Fibroblast of lung (primary cell): Measurements from ENCODE around the gene TENT5C. TPM values are rescaled to one million over a fixed set of nuclear protein-coding genes. Genes with fewer than 3 reads are reported as not detected.

Experiments used
- DNase-seq, 2 donors: peaks; one replicate each; pipeline versions ENCODE4 v3.0.0 to v3.0.0-alpha.2; 2010; ENCODE audit warnings: low read depth in 2 of 2
- H2AFZ ChIP-seq: 2 replicates; pipeline ENCODE4 v1.5.1; 2012; ENCODE audit warnings: low read length, control low read depth, inconsistent platforms
- H3K27ac ChIP-seq: 2 replicates; pipeline ENCODE4 v1.5.1; 2011; ENCODE audit warnings: low read length, control low read depth; ENCODE audit not compliant: insufficient read depth
- H3K27me3 ChIP-seq: 2 replicates; pipeline ENCODE4 v1.5.1; 2011; ENCODE audit warnings: mild to moderate bottlenecking, low read length; ENCODE audit not compliant: control insufficient read depth, insufficient read depth
- H3K36me3 ChIP-seq: 2 replicates; pipeline ENCODE4 v1.5.1; 2011; ENCODE audit warnings: low read length; ENCODE audit not compliant: control insufficient read depth, insufficient read depth
- H3K4me1 ChIP-seq: 2 replicates; pipeline ENCODE4 v1.5.1; 2011; ENCODE audit warnings: low read length; ENCODE audit not compliant: control insufficient read depth, insufficient read depth; ENCODE audit errors: extremely low read depth
- H3K4me2 ChIP-seq: 2 replicates; pipeline ENCODE4 v1.5.1; 2011; ENCODE audit warnings: low read length, control low read depth; ENCODE audit not compliant: insufficient read depth; ENCODE audit errors: extremely low read depth
- H3K4me3 ChIP-seq, 4 experiments: fragments of 200-600 bp in 1 of 4; sonication (generic) in 1 of 4; replicated peaks in 1 of 4; 2 replicates each; pipeline ENCODE4 v1.5.1; 2011 to 2016; ENCODE audit warnings: low read length in 4 of 4, low read depth in 3 of 4, mild to moderate bottlenecking in 3 of 4, control low read depth in 2 of 4, inconsistent platforms in 1 of 4, mixed read lengths in 1 of 4; ENCODE audit not compliant: insufficient read depth in 1 of 4; ENCODE audit errors: control extremely low read depth in 1 of 4
- H3K79me2 ChIP-seq: 2 replicates; pipeline ENCODE4 v1.5.1; 2012; ENCODE audit warnings: mild to moderate bottlenecking, low read length, inconsistent platforms; ENCODE audit not compliant: control insufficient read depth, insufficient read depth
- H3K9ac ChIP-seq: 2 replicates; pipeline ENCODE4 v1.5.1; 2011; ENCODE audit warnings: mild to moderate bottlenecking, low read length, control low read depth; ENCODE audit not compliant: insufficient read depth
- H3K9me3 ChIP-seq: 2 replicates; pipeline ENCODE4 v1.5.1; 2012; ENCODE audit warnings: low read depth, low read length; ENCODE audit not compliant: control insufficient read depth, insufficient read depth
- H4K20me1 ChIP-seq: 2 replicates; pipeline ENCODE4 v1.5.1; 2011; ENCODE audit warnings: low read length; ENCODE audit not compliant: control insufficient read depth, insufficient read depth; ENCODE audit errors: extremely low read depth
- CTCF ChIP-seq, 2 donors: IDR thresholded peaks in 1 of 2; conservative IDR thresholded peaks in 1 of 2; 1 replicate in 1 of 2; 2 replicates in 1 of 2; pipeline ENCODE4 v1.5.1; 2011 to 2012; ENCODE audit warnings: low read length in 2 of 2, control low read depth in 1 of 2, inconsistent platforms in 1 of 2, low read depth in 1 of 2, mild to moderate bottlenecking in 1 of 2
- EZH2 ChIP-seq: IDR thresholded peaks from 2 replicates; pipeline ENCODE4 v1.5.1; 2012; ENCODE audit warnings: low read length, control low read depth, mild to moderate bottlenecking; ENCODE audit errors: missing control alignments
- polyA plus RNA-seq, 2 donors: library from polyadenylated mRNA; depleted of rRNA in 1 of 2; stranded (reverse) in 1 of 2; unstranded in 1 of 2; fragments of >200 nt; gene quantifications; 2 replicates each; pipeline ENCODE4 v1.2.1, GENCODE V29; 2011 to 2012; ENCODE audit warnings: missing spikeins in 1 of 2
- total RNA-seq: library from RNA; depleted of rRNA; stranded (reverse); fragments of >200 nt; gene quantifications from 2 replicates; pipeline ENCODE4 v1.2.1, GENCODE V29; 2014

The TENT5C gene
- total and polyA plus RNA-seq, 2 donors (not counting 1 experiment from before 2014, with no cell fraction given), result 4.2 to 8.1 TPM

DNA sequence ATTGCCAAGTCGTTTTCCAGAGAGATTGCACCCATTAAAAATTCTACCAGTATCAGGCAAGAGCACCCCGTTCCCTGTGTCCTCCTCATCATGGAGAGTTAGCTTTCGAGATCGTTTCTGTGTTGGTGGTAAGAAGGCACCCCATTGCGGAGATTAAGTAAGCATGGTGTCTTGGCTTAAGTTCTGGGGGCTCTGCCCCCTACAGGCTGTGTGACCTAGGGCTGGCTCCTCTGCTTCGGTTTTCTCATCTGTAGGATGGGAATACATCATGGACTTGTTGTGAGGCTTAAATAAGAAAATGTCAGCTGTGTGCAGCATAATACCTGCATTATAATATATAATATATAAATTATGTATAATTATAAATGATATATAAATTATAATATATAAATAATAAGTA is 36.8 kb upstream of the TENT5C start:
- Histone ChIP-seq H3K9me3 (no peaks in the 10 kb centered on the region), H3K27me3 (peaks cover 7% of the 10 kb centered on the region)
- no peak for DNase-seq

GRCh38 chr1:117569856-117570255 is 36.0 kb upstream of the TENT5C start:
- Histone ChIP-seq H3K4me1 (no peaks in the 10 kb centered on the region), H3K36me3 (no peaks in the 10 kb centered on the region), H3K4me3 (no peak overlapping the region), H3K27ac (no peak overlapping the region), H3K9ac (no peak overlapping the region), H3K27me3 (peaks cover 6% of the 10 kb centered on the region), H3K79me2 (no peaks in the 10 kb centered on the region), H4K20me1 (no peaks in the 10 kb centered on the region), H3K9me3 (no peaks in the 10 kb centered on the region), H3K4me2 (no peak overlapping the region), H2AFZ (no peak overlapping the region)
- TF ChIP-seq CTCF (conservative IDR thresholded peaks at IDR 0.05 in 1 of 2, IDR thresholded peaks at IDR 0.05 in 1 of 2; ENCODE audit: low read depth in 1 of 2, low read length in 2 of 2) (no peak), EZH2 (no peak)
- DNase-seq, result no peak

More for the DNA sequence above, 36.8 kb upstream of the TENT5C start:
- no peak overlapping the region for H3K4me2 ChIP-seq
- H3K4me3 ChIP-seq, result no peak overlapping the region
- no peaks in the 10 kb centered on the region for H3K36me3 ChIP-seq
- no peaks in the 10 kb centered on the region for H3K79me2 ChIP-seq
- H2AFZ ChIP-seq, result no peak overlapping the region
- H3K9ac ChIP-seq, result no peak overlapping the region
- no peaks in the 10 kb centered on the region for H4K20me1 ChIP-seq
- no peaks in the 10 kb centered on the region for H3K4me1 ChIP-seq
- TF ChIP-seq CTCF (conservative IDR thresholded peaks at IDR 0.05 in 1 of 2, IDR thresholded peaks at IDR 0.05 in 1 of 2; ENCODE audit: low read depth in 1 of 2, low read length in 2 of 2), result no peak
- TF ChIP-seq EZH2, result no peak
- no peak overlapping the region for H3K27ac ChIP-seq

DNA sequence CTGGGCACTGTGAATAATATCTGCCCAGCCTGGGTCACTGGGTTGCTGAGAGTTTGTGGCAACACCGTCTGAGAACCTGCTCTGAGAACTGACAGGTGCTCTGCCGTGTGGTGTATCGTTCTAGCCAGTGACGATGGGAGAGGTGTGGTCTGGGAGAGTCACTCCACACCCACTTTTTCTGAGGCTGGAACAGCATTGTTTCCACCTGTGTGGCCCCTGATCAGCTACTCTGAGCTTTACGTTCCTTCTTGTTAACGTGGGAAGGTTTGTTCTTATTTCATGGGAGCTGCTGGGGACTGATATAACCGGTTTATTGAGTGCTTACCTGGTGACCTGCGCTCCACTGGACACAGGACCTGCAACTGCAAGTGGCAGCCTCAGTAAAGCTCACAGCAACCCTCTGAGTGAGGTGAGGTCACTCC is 34.8 kb upstream of the TENT5C start:
- H3K36me3 ChIP-seq, result no peaks in the 10 kb centered on the region
- H3K9me3 ChIP-seq, result no peaks in the 10 kb centered on the region
- no peak overlapping the region for H3K27ac ChIP-seq
- TF ChIP-seq EZH2 (no peak), CTCF (conservative IDR thresholded peaks at IDR 0.05 in 1 of 2, IDR thresholded peaks at IDR 0.05 in 1 of 2; ENCODE audit: low read depth in 1 of 2, low read length in 2 of 2) (no peak)
- peaks cover 3% of the 10 kb centered on the region for H3K27me3 ChIP-seq
- no peak overlapping the region for H3K9ac ChIP-seq
- no peaks in the 10 kb centered on the region for H4K20me1 ChIP-seq
- H3K4me2 ChIP-seq, result no peak overlapping the region
- no peak overlapping the region for H2AFZ ChIP-seq
- no peaks in the 10 kb centered on the region for H3K4me1 ChIP-seq
- H3K4me3 ChIP-seq, result no peak overlapping the region
- no peaks in the 10 kb centered on the region for H3K79me2 ChIP-seq
- DNase-seq, result no peak
